Activated T-cell treated with anti-CD3 and anti-CD28 coated beads, Interleukin-2, amount 50 U/mL, for 1 hour (primary cell): ENCODE results near the gene RPL10A.

Source experiments
- DNase-seq: peaks from one replicate; pipeline ENCODE4 v3.0.0-alpha.2; 2020

Gene RPL10A

GRCh38 chr6:35449287-35449881 is 18.8 kb upstream of the RPL10A start:
- DNase-seq: peak; percentile 44

GRCh38 chr6:35451354-35452182 is 16.6 kb upstream of the RPL10A start:
- DNase-seq: no peak

GRCh38 chr6:35452183-35453090 is 15.8 kb upstream of the RPL10A start, which contains the start of gene FANCE:
TSS of gene FANCE (plus strand) at chr6:35452338. CDS start at chr6:35452546, 208 bp downstream.
- DNase-seq: peak; percentile 92

GRCh38 chr6:35453236-35453635 is 15.0 kb upstream of the RPL10A start:
- DNase-seq: no peak

- no peak for DNase-seq
Observed at GRCh38 chr6:35454391-35455110, 13.7 kb upstream of the RPL10A start.

GRCh38 chr6:35457907-35458306 is 10.3 kb upstream of the RPL10A start:
- DNase-seq: no peak

GRCh38 chr6:35461270-35461669 is 6.9 kb upstream of the RPL10A start:
- no peak for DNase-seq

GRCh38 chr6:35463292-35463691 is 4.9 kb upstream of the RPL10A start:
- DNase-seq: no peak

GRCh38 chr6:35465646-35466045 is 2.6 kb upstream of the RPL10A start:
- no peak for DNase-seq

GRCh38 chr6:35468980-35469750 is 964 bp downstream of the RPL10A start:
- DNase-seq: no peak

- DNase-seq: no peak
Observed at GRCh38 chr6:35469751-35470662, 1.8 kb downstream of the RPL10A start.

GRCh38 chr6:35470663-35471120 is 2.5 kb downstream of the RPL10A start:
- DNase-seq: no peak

GRCh38 chr6:35471836-35472345 is 3.7 kb downstream of the RPL10A start:
- no peak for DNase-seq

- no peak for DNase-seq
Observed at GRCh38 chr6:35473075-35473849, 5.1 kb downstream of the RPL10A start.

- DNase-seq: no peak
Observed at GRCh38 chr6:35473850-35474130, 5.6 kb downstream of the RPL10A start.

GRCh38 chr6:35474131-35474941 is 6.1 kb downstream of the RPL10A start:
- DNase-seq: no peak

GRCh38 chr6:35474942-35475570 is 6.9 kb downstream of the RPL10A start:
- no peak for DNase-seq

GRCh38 chr6:35475573-35475972 is 7.4 kb downstream of the RPL10A start:
- no peak for DNase-seq
